GM12891 (cell line): ENCODE results near the gene ANAPC13.
A peak's percentile ranks its signal among the peaks of the same experiment; 100 is the strongest.

Source experiments
- DNase-seq: peaks from one replicate; pipeline ENCODE4 v3.0.0; 2011; ENCODE audit warnings: low spot score; ENCODE audit not compliant: insufficient read length
- FAIRE-seq: peaks from 2 replicates; lab custom pipeline; 2011; peaks lifted over from hg19 to GRCh38; lab: Jason Lieb, UNC
- PAX5 ChIP-seq: IDR thresholded peaks from 2 replicates; pipeline ENCODE4 v1.6.1; 2011; ENCODE audit warnings: low read length, moderate library complexity, mild to moderate bottlenecking; ENCODE audit not compliant: insufficient read depth, severe bottlenecking
- POLR2A ChIP-seq: IDR thresholded peaks from 2 replicates; pipeline ENCODE4 v1.6.1; 2011; ENCODE audit warnings: low read depth, low read length, control low read depth
- POLR2AphosphoS5 ChIP-seq: IDR thresholded peaks from 2 replicates; pipeline ENCODE4 v1.6.1; 2011; ENCODE audit warnings: low read depth, low read length, control low read depth
- POU2F2 ChIP-seq: IDR thresholded peaks from 2 replicates; pipeline ENCODE4 v1.6.1; 2011; ENCODE audit warnings: low read depth, mild to moderate bottlenecking, control low read depth, low read length, moderate library complexity
- SPI1 ChIP-seq: IDR thresholded peaks from 2 replicates; pipeline ENCODE4 v1.6.1; 2011; ENCODE audit warnings: low read depth, low read length, control low read depth
- TAF1 ChIP-seq: IDR thresholded peaks from 2 replicates; pipeline ENCODE4 v1.6.1; 2011; ENCODE audit warnings: low read depth, low read length, control low read depth

The ANAPC13 gene

DNA sequence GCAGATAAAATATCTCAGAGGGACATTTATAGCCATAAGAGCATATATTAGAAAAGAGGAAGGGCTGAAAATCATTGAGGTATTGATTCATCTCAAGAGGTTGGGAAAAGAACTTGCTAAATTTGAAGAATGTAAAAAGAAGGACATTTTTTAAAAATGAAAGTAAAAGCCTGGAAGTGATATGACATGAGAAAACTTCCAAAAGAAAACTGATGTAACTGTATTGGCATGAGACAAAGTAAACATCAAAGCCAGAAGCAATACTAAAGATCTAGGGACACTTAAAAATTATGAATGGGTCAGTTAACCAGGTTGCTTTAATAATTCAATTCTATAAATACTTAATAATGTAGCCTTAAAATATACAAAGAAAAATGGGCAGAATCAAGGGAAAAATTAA is 32.0 kb upstream of the ANAPC13 start:
- no peak for TF ChIP-seq PAX5
- TF ChIP-seq POU2F2, result no peak
- TF ChIP-seq POLR2AphosphoS5, result no peak
- no peak for TF ChIP-seq POLR2A
- no peak for TF ChIP-seq TAF1
- no peak for TF ChIP-seq SPI1
- DNase-seq (no peak), FAIRE-seq (no peak)

DNA sequence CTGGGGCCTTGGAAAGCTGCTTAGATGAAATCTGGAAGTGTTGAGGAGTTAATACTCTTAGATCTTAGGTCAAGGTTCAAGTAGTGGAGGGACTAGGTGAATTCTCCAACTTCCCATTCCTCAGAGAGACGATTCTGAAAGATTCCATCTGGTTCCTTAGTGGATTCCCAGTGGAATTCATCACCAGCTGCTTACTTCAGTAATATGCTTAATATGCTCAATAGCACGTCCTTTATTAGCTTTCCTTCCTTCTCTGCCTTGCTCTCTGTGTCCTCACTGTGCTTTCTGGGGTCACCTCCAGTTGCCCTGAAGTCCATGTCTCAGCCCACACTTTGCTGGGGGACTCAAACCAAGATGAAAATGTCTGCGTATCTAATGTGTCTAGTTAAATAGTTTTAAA is 31.1 kb upstream of the ANAPC13 start:
- no peak for DNase-seq
- no peak for TF ChIP-seq PAX5
- TF ChIP-seq POU2F2, result no peak
- TF ChIP-seq SPI1, result no peak
- FAIRE-seq, result no peak

GRCh38 chr3:134511500-134511899 is 25.7 kb upstream of the ANAPC13 start:
- DNase-seq, result no peak
- no peak for TF ChIP-seq POU2F2
- no peak for TF ChIP-seq POLR2A
- no peak for TF ChIP-seq POLR2AphosphoS5
- TF ChIP-seq TAF1, result no peak
- TF ChIP-seq PAX5, result no peak
- TF ChIP-seq SPI1, result no peak
- no peak for FAIRE-seq

- no peak for FAIRE-seq
- no peak for DNase-seq
- TF ChIP-seq TAF1, result no peak
- TF ChIP-seq POU2F2, result no peak
- no peak for TF ChIP-seq PAX5
- TF ChIP-seq SPI1, result no peak
- TF ChIP-seq POLR2AphosphoS5, result no peak
- TF ChIP-seq POLR2A, result no peak
Observed at GRCh38 chr3:134505485-134505884, 19.7 kb upstream of the ANAPC13 start.

GRCh38 chr3:134504132-134504531 is 18.3 kb upstream of the ANAPC13 start:
- DNase-seq, result no peak
- FAIRE-seq, result no peak
- TF ChIP-seq POLR2A (no peak), TAF1 (no peak)

DNA sequence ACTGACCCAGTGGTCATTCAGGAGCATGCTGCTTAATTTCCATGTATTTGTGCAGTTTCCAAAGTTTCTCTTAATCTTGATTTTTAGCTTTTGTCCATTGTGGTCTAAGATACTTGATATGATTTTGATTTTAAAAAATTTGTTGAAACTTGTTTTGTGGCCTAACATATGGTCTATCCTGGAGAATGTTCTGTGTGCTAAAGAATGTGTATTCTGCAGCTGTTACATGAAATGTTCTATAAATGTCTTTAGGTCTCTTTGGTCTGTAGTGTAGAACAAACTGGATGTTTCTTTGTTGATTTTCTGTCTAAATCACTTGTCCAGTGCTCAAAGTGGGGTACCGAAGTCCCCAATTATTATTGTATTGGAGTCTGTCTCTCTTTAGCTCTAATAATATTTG is 17.5 kb upstream of the ANAPC13 start:
- no peak for TF ChIP-seq TAF1
- TF ChIP-seq PAX5, result no peak
- TF ChIP-seq POLR2A, result no peak
- no peak for TF ChIP-seq POU2F2
- no peak for TF ChIP-seq POLR2AphosphoS5
- no peak for TF ChIP-seq SPI1
- no peak for DNase-seq
- FAIRE-seq, result no peak

DNA sequence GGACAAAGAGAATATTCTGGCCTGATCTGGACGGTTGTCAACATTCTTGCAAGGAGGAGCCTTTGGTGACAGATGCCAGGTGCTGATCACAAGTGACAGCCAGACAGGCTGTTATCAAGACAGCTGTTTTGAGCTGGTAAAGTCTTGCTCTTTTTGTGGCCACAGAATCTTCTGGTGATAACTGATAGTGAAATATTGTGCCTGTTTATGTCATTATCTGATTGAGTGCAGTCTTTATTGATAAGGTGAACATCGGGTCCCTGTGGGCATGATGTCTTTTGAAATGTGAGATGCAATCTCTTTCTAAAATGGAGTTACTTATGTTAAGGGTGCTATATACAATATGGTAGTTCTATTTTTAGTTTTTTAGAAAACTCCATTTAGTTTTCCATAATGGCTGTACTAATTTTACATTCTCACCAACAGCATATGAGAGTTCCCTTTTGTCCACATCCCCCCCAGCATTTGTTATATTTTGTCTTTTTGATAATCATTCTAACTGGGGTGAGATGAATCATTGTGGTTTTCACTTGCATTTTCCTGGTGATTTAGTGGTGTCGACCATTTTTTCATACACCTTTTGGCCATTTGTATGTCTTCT is 10.8 kb upstream of the ANAPC13 start:
- DNase-seq (no peak), FAIRE-seq (peak; percentile 38)
- TF ChIP-seq POU2F2 (no peak), TAF1 (no peak), POLR2AphosphoS5 (no peak), POLR2A (no peak), SPI1 (no peak), PAX5 (no peak)

GRCh38 chr3:134495980-134496379 is 10.2 kb upstream of the ANAPC13 start:
- FAIRE-seq, result peak; percentile 62
- TF ChIP-seq POLR2A (no peak), TAF1 (no peak), SPI1 (no peak), POU2F2 (no peak), POLR2AphosphoS5 (no peak), PAX5 (no peak)
- DNase-seq, result no peak

DNA sequence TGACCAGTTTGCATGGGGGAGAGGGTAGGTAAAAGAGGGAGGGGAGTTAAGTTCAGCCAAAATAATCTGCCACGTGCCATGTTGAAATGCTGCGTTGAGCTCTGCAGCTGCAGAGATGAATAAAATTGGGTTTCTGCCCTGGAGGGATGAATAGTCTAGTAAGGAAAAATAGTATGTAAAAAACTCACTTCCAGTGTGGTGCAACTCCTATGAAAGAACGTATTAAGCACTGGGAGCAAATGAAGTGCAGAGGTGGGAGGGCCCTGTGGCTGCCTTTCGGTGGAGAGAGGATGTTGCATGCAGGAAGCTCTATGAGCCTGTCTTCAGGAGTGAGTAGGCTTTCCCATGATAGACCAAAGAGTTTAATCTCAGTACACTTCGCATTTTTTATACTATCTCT is 8.7 kb upstream of the ANAPC13 start:
- no peak for FAIRE-seq
- TF ChIP-seq POLR2A (no peak), SPI1 (no peak), TAF1 (no peak), POU2F2 (no peak), PAX5 (no peak), POLR2AphosphoS5 (no peak)
- no peak for DNase-seq

- DNase-seq (peak; percentile 23), FAIRE-seq (no peak)
- no peak for TF ChIP-seq POU2F2
- peak; percentile 28; the same call in 1 of the 2 replicates for TF ChIP-seq TAF1
- TF ChIP-seq SPI1, result peak; percentile 73
- TF ChIP-seq POLR2A, result peak; percentile 43; the same call in 1 of the 2 replicates
- TF ChIP-seq PAX5, result no peak
- TF ChIP-seq POLR2AphosphoS5, result 0 out of 2 replicates have a peak, but pooled peaks have one; percentile 27
Observed at GRCh38 chr3:134487406-134487805, 1.6 kb upstream of the ANAPC13 start.
